OCI-LY7 (cell line): Measurements from ENCODE around the gene BAX.

Experiments used
- CTCF ChIP-seq: fragments of 200-600 bp; sonication (generic); conservative IDR thresholded peaks from 2 replicates; pipeline ENCODE4 v1.5.1; 2014; ENCODE audit warnings: mild to moderate bottlenecking, antibody characterized with exemption, low read length, moderate library complexity, mixed read lengths
- EZH2phosphoT487 ChIP-seq: fragments of 200-600 bp; sonication (generic); IDR thresholded peaks from 2 replicates; pipeline ENCODE4 v1.6.1; 2018; ENCODE audit warnings: low read depth, borderline replicate concordance, mild to moderate bottlenecking, mixed run types, antibody characterized with exemption, low read length, moderate library complexity, mixed read lengths

- no peak for TF ChIP-seq CTCF
- TF ChIP-seq EZH2phosphoT487, result no peak
These were observed 50.4 kb downstream of the BAX start for GRCh38 chr19:49004964-49005614.
